NCI-H510A treated with DMSO at 0.1 percent for 48 hours (cell line): ENCODE results near the gene BAIAP2.

Experiments used
- DNase-seq: peaks from one replicate; lab custom pipeline; 2025; lab: John Stamatoyannopoulos, UW

The BAIAP2 gene

GRCh38 chr17:81052199-81052997, 17.4 kb downstream of the BAIAP2 start:
- DNase-seq: no peak

- no peak for DNase-seq
Measured at GRCh38 chr17:81053041-81053970, 18.4 kb downstream of the BAIAP2 start.

GRCh38 chr17:81054308-81054707, 19.4 kb downstream of the BAIAP2 start:
- DNase-seq: no peak

- DNase-seq: no peak
Measured at GRCh38 chr17:81054881-81055370, 20.0 kb downstream of the BAIAP2 start.

- DNase-seq: no peak
Measured at GRCh38 chr17:81056312-81056711, 21.4 kb downstream of the BAIAP2 start.

GRCh38 chr17:81057079-81057730, 22.3 kb downstream of the BAIAP2 start:
- no peak for DNase-seq

GRCh38 chr17:81057777-81058176, 22.8 kb downstream of the BAIAP2 start:
- DNase-seq: no peak

GRCh38 chr17:81058263-81058871, 23.4 kb downstream of the BAIAP2 start:
- DNase-seq: no peak

GRCh38 chr17:81059026-81059425, 24.1 kb downstream of the BAIAP2 start:
- no peak for DNase-seq

- no peak for DNase-seq
Measured at GRCh38 chr17:81060416-81060815, 25.5 kb downstream of the BAIAP2 start.

GRCh38 chr17:81061027-81061735, 26.2 kb downstream of the BAIAP2 start:
- no peak for DNase-seq

- no peak for DNase-seq
Measured at GRCh38 chr17:81062014-81062780, 27.2 kb downstream of the BAIAP2 start.

GRCh38 chr17:81063106-81064093, 28.4 kb downstream of the BAIAP2 start:
- DNase-seq: no peak

GRCh38 chr17:81064678-81065475, 29.9 kb downstream of the BAIAP2 start:
- DNase-seq: no peak

GRCh38 chr17:81065500-81065899, 30.5 kb downstream of the BAIAP2 start:
- no peak for DNase-seq

- DNase-seq: no peak
Measured at GRCh38 chr17:81066072-81066471, 31.1 kb downstream of the BAIAP2 start.

GRCh38 chr17:81066771-81067315, 31.9 kb downstream of the BAIAP2 start:
- no peak for DNase-seq

GRCh38 chr17:81067391-81067811, 32.5 kb downstream of the BAIAP2 start:
- DNase-seq: no peak
